Peyer's patch (tissue), 4 donors: ENCODE results near the gene TRAF5.

ENCODE experiments used
- POLR2A ChIP-seq, 2 donors: fragments of 450-650 bp; IDR thresholded peaks; one replicate each; pipeline ENCODE4 v1.5.1; 2017; ENCODE audit warnings: antibody characterized with exemption in 2 of 2, mild to moderate bottlenecking in 2 of 2, moderate library complexity in 2 of 2
- TF ChIP-seq, protein P1 (sequence below), 6 experiments: fragments of 450-650 bp in 4 of 6; fragments of 200-600 bp in 2 of 6; sonication (generic) in 1 of 6; IDR thresholded peaks; one replicate each; pipeline ENCODE4 v1.5.1; 2017 to 2019; ENCODE audit warnings: antibody characterized with exemption in 6 of 6, mild to moderate bottlenecking in 3 of 6, moderate library complexity in 1 of 6

DNA sequence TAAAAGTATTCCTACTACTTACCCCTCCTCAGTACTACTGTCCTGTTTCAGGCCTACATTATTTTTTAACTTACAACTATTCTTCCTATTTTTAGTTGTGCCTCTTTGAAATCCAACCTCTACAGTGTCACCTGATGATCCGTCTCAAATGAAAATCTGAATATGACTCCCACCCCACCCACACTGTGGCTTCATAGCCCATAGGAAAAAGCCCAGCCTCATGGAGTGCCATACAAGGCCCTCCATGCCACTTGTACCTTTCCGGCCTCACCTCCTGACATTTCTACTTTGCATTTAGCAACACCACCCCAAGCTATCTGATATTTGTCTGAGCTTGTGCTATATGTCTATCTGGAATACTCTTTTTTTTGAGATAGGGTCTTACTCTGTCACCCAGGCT is 49.3 kb downstream of the TRAF5 start:
- TF ChIP-seq, protein P1, sequence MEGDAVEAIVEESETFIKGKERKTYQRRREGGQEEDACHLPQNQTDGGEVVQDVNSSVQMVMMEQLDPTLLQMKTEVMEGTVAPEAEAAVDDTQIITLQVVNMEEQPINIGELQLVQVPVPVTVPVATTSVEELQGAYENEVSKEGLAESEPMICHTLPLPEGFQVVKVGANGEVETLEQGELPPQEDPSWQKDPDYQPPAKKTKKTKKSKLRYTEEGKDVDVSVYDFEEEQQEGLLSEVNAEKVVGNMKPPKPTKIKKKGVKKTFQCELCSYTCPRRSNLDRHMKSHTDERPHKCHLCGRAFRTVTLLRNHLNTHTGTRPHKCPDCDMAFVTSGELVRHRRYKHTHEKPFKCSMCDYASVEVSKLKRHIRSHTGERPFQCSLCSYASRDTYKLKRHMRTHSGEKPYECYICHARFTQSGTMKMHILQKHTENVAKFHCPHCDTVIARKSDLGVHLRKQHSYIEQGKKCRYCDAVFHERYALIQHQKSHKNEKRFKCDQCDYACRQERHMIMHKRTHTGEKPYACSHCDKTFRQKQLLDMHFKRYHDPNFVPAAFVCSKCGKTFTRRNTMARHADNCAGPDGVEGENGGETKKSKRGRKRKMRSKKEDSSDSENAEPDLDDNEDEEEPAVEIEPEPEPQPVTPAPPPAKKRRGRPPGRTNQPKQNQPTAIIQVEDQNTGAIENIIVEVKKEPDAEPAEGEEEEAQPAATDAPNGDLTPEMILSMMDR (IDR thresholded peaks at IDR 0.05), result no peak
- TF ChIP-seq POLR2A (IDR thresholded peaks at IDR 0.05), result no peak
